ENCODE data around the gene PREB. TPM values are rescaled to one million over a fixed set of nuclear protein-coding genes. Genes with fewer than 3 reads are reported as not detected.

Gene PREB
- total and polyA plus RNA-seq, 2 of the 13 experiments (the other 11 are each of a cell fraction or from before 2014, with no cell fraction given) = 112 to 192 TPM

GRCh38 chr2:27093430-27094352, 40.7 kb downstream of the PREB start (continued):
- no peak for TF ChIP-seq ZHX2 (IDR thresholded peaks at IDR 0.05; ENCODE audit: low read depth)
- TF ChIP-seq ZHX2 (CRISPR knock-in tag; IDR thresholded peaks at IDR 0.05; ENCODE audit: borderline replicate concordance) = no peak
- no peak for TF ChIP-seq POLR2AphosphoS2 (IDR thresholded peaks at IDR 0.05; ENCODE audit: low read depth, low read length)
- no peak for TF ChIP-seq AHR (CRISPR knock-in tag; IDR thresholded peaks at IDR 0.05)
- no peak for TF ChIP-seq ELK4 (CRISPR knock-in tag; IDR thresholded peaks at IDR 0.05; ENCODE audit: borderline replicate concordance)
- TF ChIP-seq MLX (CRISPR knock-in tag; IDR thresholded peaks at IDR 0.05) = peak; percentile 95
- no peak for TF ChIP-seq ZNF839 (CRISPR knock-in tag; IDR thresholded peaks at IDR 0.05; ENCODE audit: borderline replicate concordance)
- peak in 1 of 2 experiments; percentile 67; a peak in 2 of 4 replicates for TF ChIP-seq KLF16 (CRISPR knock-in tag; IDR thresholded peaks at IDR 0.05)
- TF ChIP-seq ZNF296 (CRISPR knock-in tag; conservative IDR thresholded peaks at IDR 0.05) = peak; percentile 69; the same call in 1 of the 2 replicates
- TF ChIP-seq TEAD3 (CRISPR knock-in tag; optimal IDR thresholded peaks at IDR 0.05; ENCODE audit: borderline replicate concordance) = peak; percentile 64
- no peak; the same call in none of the 2 replicates for TF ChIP-seq SSRP1 (CRISPR knock-in tag; IDR thresholded peaks at IDR 0.05)
- no peak for TF ChIP-seq ZNF251 (CRISPR knock-in tag; IDR thresholded peaks at IDR 0.05)
- TF ChIP-seq MXI1 (IDR thresholded peaks at IDR 0.05; ENCODE audit: borderline replicate concordance, low read depth, low read length) = peak; percentile 77; the same call in 1 of the 3 replicates
- no peak for TF ChIP-seq RORA (CRISPR knock-in tag; IDR thresholded peaks at IDR 0.05)
- no peak for TF ChIP-seq TAF15 (IDR thresholded peaks at IDR 0.05; ENCODE audit: low read depth, low read length, poor library complexity, severe bottlenecking)
- no peak for TF ChIP-seq ZNF713 (CRISPR knock-in tag; IDR thresholded peaks at IDR 0.05)
- TF ChIP-seq ZFP41 (CRISPR knock-in tag; IDR thresholded peaks at IDR 0.05; ENCODE audit: borderline replicate concordance) = no peak
- no peak for TF ChIP-seq IKZF1 (IDR thresholded peaks at IDR 0.05)
- peak; percentile 73 for TF ChIP-seq CCDC6 (CRISPR knock-in tag; IDR thresholded peaks at IDR 0.05)
- no peak for TF ChIP-seq NFYC (CRISPR knock-in tag; IDR thresholded peaks at IDR 0.05)
- no peak for TF ChIP-seq ZNF775 (CRISPR knock-in tag; IDR thresholded peaks at IDR 0.05; ENCODE audit: borderline replicate concordance)
- peak; percentile 48 for TF ChIP-seq BCL6 (CRISPR knock-in tag; IDR thresholded peaks at IDR 0.05)
- TF ChIP-seq NKX3-1 (CRISPR knock-in tag; IDR thresholded peaks at IDR 0.05) = no peak
- no peak for TF ChIP-seq EZH2 (conservative IDR thresholded peaks at IDR 0.05; ENCODE audit: low read depth, low read length)

Data from HepG2 (cell line).